HEK293 (cell line): ENCODE data around the gene TDRD5.

ENCODE experiments used
- CTCF ChIA-PET: fragments of 350-600 bp; formaldehyde crosslinking; extraction: SDS; loops from one replicate; lab custom pipeline; 2021; ENCODE audit warnings: antibody characterized with exemption; lab: Yijun Ruan, JAX
- POLR2A ChIA-PET: fragments of 300-600 bp; formaldehyde crosslinking; extraction: SDS; loops from one replicate; lab custom pipeline; 2020; ENCODE audit warnings: antibody characterized with exemption, inconsistent platforms; lab: Yijun Ruan, JAX
- H3K27ac ChIP-seq: fragments of 200-500 bp; sonication (Bioruptor generic); 2 replicates; pipeline ENCODE4 v1.5.1; 2014; ENCODE audit warnings: low read depth, low read length, control low read depth, inconsistent platforms; ENCODE audit errors: extremely low read depth
- H3K36me3 ChIP-seq, 2 experiments: fragments of 200-500 bp in 1 of 2; sonication (Bioruptor generic) in 1 of 2; 1 replicate in 1 of 2; 2 replicates in 1 of 2; pipeline ENCODE4 v1.5.1; 2014 to 2017; ENCODE audit warnings: inconsistent platforms in 2 of 2, low read length in 2 of 2; ENCODE audit not compliant: control insufficient read depth in 2 of 2, insufficient read depth in 1 of 2
- H3K4me1 ChIP-seq: fragments of 200-500 bp; sonication (Bioruptor generic); 2 replicates; pipeline ENCODE4 v1.5.1; 2014; ENCODE audit warnings: mild to moderate bottlenecking, low read length, inconsistent platforms; ENCODE audit not compliant: control insufficient read depth, insufficient read depth
- H3K4me3 ChIP-seq: 2 replicates; pipeline ENCODE4 v1.5.1; 2011; ENCODE audit warnings: low read depth, mild to moderate bottlenecking, control low read depth, low read length, moderate library complexity
- H3K9me3 ChIP-seq: fragments of 200-500 bp; sonication (Bioruptor generic); 2 replicates; pipeline ENCODE4 v1.5.1; 2014; ENCODE audit warnings: low read depth, low read length, inconsistent platforms; ENCODE audit not compliant: control insufficient read depth, insufficient read depth
- GFI1B ChIP-seq: fragments of 450-650 bp; formaldehyde crosslinking; IDR thresholded peaks from 2 replicates; pipeline ENCODE4 v1.5.1; 2016; ENCODE audit warnings: missing biosample characterization, missing genetic modification characterization
- SCRT1 ChIP-seq: fragments of 450-650 bp; formaldehyde crosslinking; IDR thresholded peaks from 2 replicates; pipeline ENCODE4 v1.5.1; 2016; ENCODE audit warnings: missing biosample characterization, missing genetic modification characterization, borderline replicate concordance
- ZBTB11 ChIP-seq: fragments of 450-650 bp; formaldehyde crosslinking; conservative IDR thresholded peaks from 2 replicates; pipeline ENCODE4 v1.5.1; 2016; ENCODE audit warnings: low read depth, missing biosample characterization, missing genetic modification characterization
- ZBTB17 ChIP-seq: fragments of 450-650 bp; formaldehyde crosslinking; IDR thresholded peaks from 2 replicates; pipeline ENCODE4 v1.5.1; 2016; ENCODE audit warnings: missing biosample characterization, missing genetic modification characterization
- ZBTB8A ChIP-seq: fragments of 450-650 bp; formaldehyde crosslinking; IDR thresholded peaks from 2 replicates; pipeline ENCODE4 v1.5.1; 2016; ENCODE audit warnings: missing biosample characterization, missing genetic modification characterization
- ZNF155 ChIP-seq: fragments of 450-650 bp; formaldehyde crosslinking; IDR thresholded peaks from 2 replicates; pipeline ENCODE4 v1.5.1; 2016; ENCODE audit warnings: missing biosample characterization, missing genetic modification characterization
- ZNF202 ChIP-seq: fragments of 450-650 bp; formaldehyde crosslinking; IDR thresholded peaks from 2 replicates; pipeline ENCODE4 v1.5.1; 2016; ENCODE audit warnings: missing biosample characterization, missing genetic modification characterization, borderline replicate concordance
- ZNF221 ChIP-seq: fragments of 450-650 bp; formaldehyde crosslinking; IDR thresholded peaks from 2 replicates; pipeline ENCODE4 v1.5.1; 2017; ENCODE audit warnings: missing biosample characterization, missing genetic modification characterization, borderline replicate concordance
- ZNF366 ChIP-seq: fragments of 450-650 bp; formaldehyde crosslinking; conservative IDR thresholded peaks from 2 replicates; pipeline ENCODE4 v1.5.1; 2016; ENCODE audit warnings: missing biosample characterization, missing genetic modification characterization
- ZNF398 ChIP-seq: fragments of 450-650 bp; formaldehyde crosslinking; IDR thresholded peaks from 2 replicates; pipeline ENCODE4 v1.5.1; 2017; ENCODE audit warnings: missing biosample characterization, missing genetic modification characterization
- ZNF501 ChIP-seq: fragments of 450-650 bp; formaldehyde crosslinking; IDR thresholded peaks from 2 replicates; pipeline ENCODE4 v1.5.1; 2016; ENCODE audit warnings: missing biosample characterization, missing genetic modification characterization
- ZNF544 ChIP-seq: fragments of 450-650 bp; formaldehyde crosslinking; IDR thresholded peaks from 2 replicates; pipeline ENCODE4 v1.5.0; 2017; ENCODE audit warnings: missing biosample characterization, missing genetic modification characterization
- ZNF792 ChIP-seq: fragments of 450-650 bp; formaldehyde crosslinking; IDR thresholded peaks from 2 replicates; pipeline ENCODE4 v1.5.1; 2016; ENCODE audit warnings: missing biosample characterization, missing genetic modification characterization
- ZNF843 ChIP-seq: fragments of 450-650 bp; formaldehyde crosslinking; IDR thresholded peaks from 2 replicates; pipeline ENCODE4 v1.5.1; 2016; ENCODE audit warnings: missing biosample characterization, missing genetic modification characterization
- TF ChIP-seq, protein P1 (sequence below): fragments of 450-650 bp; formaldehyde crosslinking; IDR thresholded peaks from 2 replicates; pipeline ENCODE4 v1.5.1; 2017; ENCODE audit warnings: missing biosample characterization, missing genetic modification characterization
- TF ChIP-seq, protein P2 (sequence below): fragments of 450-650 bp; formaldehyde crosslinking; IDR thresholded peaks from 2 replicates; pipeline ENCODE4 v1.5.1; 2017; ENCODE audit warnings: missing biosample characterization, missing genetic modification characterization

TDRD5 gene

DNA sequence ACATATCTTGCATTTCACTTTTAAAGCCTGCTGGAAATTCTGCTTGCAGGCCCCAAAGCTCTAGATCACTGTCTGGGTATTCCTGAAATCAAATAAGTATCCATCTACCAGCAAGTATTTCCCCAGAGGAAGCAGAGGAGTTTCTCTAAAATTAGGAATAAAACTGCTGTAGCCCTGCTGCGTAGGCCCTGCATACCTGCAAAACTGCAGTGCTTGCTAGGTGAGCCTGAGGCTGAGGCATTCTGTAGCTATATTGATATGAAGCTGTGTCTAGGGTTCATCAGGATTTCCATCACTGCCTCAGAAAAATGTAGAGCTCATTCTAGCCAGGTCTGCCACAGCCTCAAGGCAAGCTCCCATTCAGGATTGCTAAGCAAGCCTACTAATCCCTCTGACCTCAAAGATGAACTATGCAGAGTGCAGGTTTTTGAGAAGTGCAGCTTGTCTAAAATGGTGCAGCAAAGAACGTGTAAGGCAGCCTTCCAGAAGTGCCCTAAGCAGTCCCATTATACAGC, 44.6 kb upstream of the TDRD5 start:
- CTCF ChIA-PET: no interaction called here
- TF ChIP-seq, protein P1, sequence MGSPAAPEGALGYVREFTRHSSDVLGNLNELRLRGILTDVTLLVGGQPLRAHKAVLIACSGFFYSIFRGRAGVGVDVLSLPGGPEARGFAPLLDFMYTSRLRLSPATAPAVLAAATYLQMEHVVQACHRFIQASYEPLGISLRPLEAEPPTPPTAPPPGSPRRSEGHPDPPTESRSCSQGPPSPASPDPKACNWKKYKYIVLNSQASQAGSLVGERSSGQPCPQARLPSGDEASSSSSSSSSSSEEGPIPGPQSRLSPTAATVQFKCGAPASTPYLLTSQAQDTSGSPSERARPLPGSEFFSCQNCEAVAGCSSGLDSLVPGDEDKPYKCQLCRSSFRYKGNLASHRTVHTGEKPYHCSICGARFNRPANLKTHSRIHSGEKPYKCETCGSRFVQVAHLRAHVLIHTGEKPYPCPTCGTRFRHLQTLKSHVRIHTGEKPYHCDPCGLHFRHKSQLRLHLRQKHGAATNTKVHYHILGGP: no peak
- no peak for TF ChIP-seq SCRT1 (tag by site-specific recombination)
- TF ChIP-seq ZNF221 (tag by site-specific recombination): no peak
- TF ChIP-seq ZNF366 (tag by site-specific recombination): no peak
- TF ChIP-seq ZNF155 (tag by site-specific recombination): no peak
- no peak for TF ChIP-seq ZNF501 (tag by site-specific recombination)
- TF ChIP-seq ZNF398 (tag by site-specific recombination): no peak
- TF ChIP-seq ZBTB11 (tag by site-specific recombination): no peak
- no peak for TF ChIP-seq ZNF544
- no peak for TF ChIP-seq GFI1B (tag by site-specific recombination)
- TF ChIP-seq ZNF202 (tag by site-specific recombination): no peak
- TF ChIP-seq ZBTB17 (tag by site-specific recombination): no peak
- TF ChIP-seq ZNF843 (tag by site-specific recombination): no peak
- no peak for TF ChIP-seq ZBTB8A (tag by site-specific recombination)
- TF ChIP-seq, protein P2, sequence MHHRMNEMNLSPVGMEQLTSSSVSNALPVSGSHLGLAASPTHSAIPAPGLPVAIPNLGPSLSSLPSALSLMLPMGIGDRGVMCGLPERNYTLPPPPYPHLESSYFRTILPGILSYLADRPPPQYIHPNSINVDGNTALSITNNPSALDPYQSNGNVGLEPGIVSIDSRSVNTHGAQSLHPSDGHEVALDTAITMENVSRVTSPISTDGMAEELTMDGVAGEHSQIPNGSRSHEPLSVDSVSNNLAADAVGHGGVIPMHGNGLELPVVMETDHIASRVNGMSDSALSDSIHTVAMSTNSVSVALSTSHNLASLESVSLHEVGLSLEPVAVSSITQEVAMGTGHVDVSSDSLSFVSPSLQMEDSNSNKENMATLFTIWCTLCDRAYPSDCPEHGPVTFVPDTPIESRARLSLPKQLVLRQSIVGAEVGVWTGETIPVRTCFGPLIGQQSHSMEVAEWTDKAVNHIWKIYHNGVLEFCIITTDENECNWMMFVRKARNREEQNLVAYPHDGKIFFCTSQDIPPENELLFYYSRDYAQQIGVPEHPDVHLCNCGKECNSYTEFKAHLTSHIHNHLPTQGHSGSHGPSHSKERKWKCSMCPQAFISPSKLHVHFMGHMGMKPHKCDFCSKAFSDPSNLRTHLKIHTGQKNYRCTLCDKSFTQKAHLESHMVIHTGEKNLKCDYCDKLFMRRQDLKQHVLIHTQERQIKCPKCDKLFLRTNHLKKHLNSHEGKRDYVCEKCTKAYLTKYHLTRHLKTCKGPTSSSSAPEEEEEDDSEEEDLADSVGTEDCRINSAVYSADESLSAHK (tag by site-specific recombination): no peak
- no peak for TF ChIP-seq ZNF792 (tag by site-specific recombination)
- Histone ChIP-seq H3K27ac (no peak overlapping the region), H3K4me3 (no peak overlapping the region), H3K36me3 (no peaks in the 10 kb centered on the region), H3K9me3 (no peaks in the 10 kb centered on the region), H3K4me1 (no peaks in the 10 kb centered on the region)
- POLR2A ChIA-PET: no interaction called here
